Measurements from ENCODE around the gene NF1. TPM values are rescaled to one million over a fixed set of nuclear protein-coding genes. Genes with fewer than 3 reads are reported as not detected.
"Not testable (repeated sequence)": the region's sequence is repeated elsewhere in the genome, so short reads cannot be mapped to it uniquely, and the experiment has no call there.

The NF1 gene
- total and polyA plus RNA-seq, 3 donors from 2014 or later: 60.6 to 99.0 (median 97.6) TPM

GRCh38 chr17:31112001-31112661, 17.4 kb downstream of the NF1 start:
- Histone ChIP-seq H3K27ac (no peak overlapping the region), H3K4me1 (no peaks in the 10 kb centered on the region), H3K36me3 (ENCODE audit: low read depth, missing control alignments) (no peaks in the 10 kb centered on the region), H3K27me3 (no peaks in the 10 kb centered on the region), H3K4me3 (no peak overlapping the region), H3K9me3 (no peaks in the 10 kb centered on the region)
- intact Hi-C loops (cut with DNase I; ENCODE audit: low total_unique reads): no loop called here
- TF ChIP-seq CTCF (IDR thresholded peaks at IDR 0.05) (no peak), POLR2A (IDR thresholded peaks at IDR 0.05) (no peak)
- WGBS, 2 donors: 93 to 98% methylated on average over 1 of the region's 1 CpG
- DNase-seq: no peak

- H3K9me3 ChIP-seq; H3K4me3 ChIP-seq; H3K27me3 ChIP-seq; H3K4me1 ChIP-seq; H3K36me3 ChIP-seq (ENCODE audit: low read depth, missing control alignments); H3K27ac ChIP-seq; DNase-seq; intact Hi-C loops (cut with DNase I; ENCODE audit: low total_unique reads): not testable (repeated sequence)
- 78 to 81% methylated on average over 7 of the region's 7 CpGs for WGBS, 2 donors
Measured at GRCh38 chr17:31113368-31113767, 18.6 kb downstream of the NF1 start.

GRCh38 chr17:31113939-31114338, 19.2 kb downstream of the NF1 start:
- intact Hi-C loops (cut with DNase I; ENCODE audit: low total_unique reads): no loop called here
- H3K9me3 ChIP-seq: no peaks in the 10 kb centered on the region
- WGBS, 2 donors: 92 to 93% methylated on average over 4 of the region's 4 CpGs
- no peaks in the 10 kb centered on the region for H3K36me3 ChIP-seq (ENCODE audit: low read depth, missing control alignments)
- no peak overlapping the region for H3K4me3 ChIP-seq
- no peaks in the 10 kb centered on the region for H3K4me1 ChIP-seq
- H3K27me3 ChIP-seq: no peaks in the 10 kb centered on the region
- TF ChIP-seq POLR2A (IDR thresholded peaks at IDR 0.05) (no peak), CTCF (IDR thresholded peaks at IDR 0.05) (no peak)
- H3K27ac ChIP-seq: no peak overlapping the region
- DNase-seq: no peak

- Histone ChIP-seq H3K27me3 (no peaks in the 10 kb centered on the region), H3K4me1 (no peaks in the 10 kb centered on the region), H3K27ac (no peak overlapping the region), H3K4me3 (no peak overlapping the region), H3K36me3 (ENCODE audit: low read depth, missing control alignments) (no peaks in the 10 kb centered on the region), H3K9me3 (no peaks in the 10 kb centered on the region)
- TF ChIP-seq POLR2A (IDR thresholded peaks at IDR 0.05) (no peak), CTCF (IDR thresholded peaks at IDR 0.05) (no peak)
- intact Hi-C loops (cut with DNase I; ENCODE audit: low total_unique reads): no loop called here
- WGBS, 2 donors: 76 to 85% methylated on average over 3 of the region's 3 CpGs
- DNase-seq: no peak
Measured at GRCh38 chr17:31114956-31115555, 20.3 kb downstream of the NF1 start.

- Histone ChIP-seq H3K27ac (no peak overlapping the region), H3K27me3 (no peaks in the 10 kb centered on the region), H3K36me3 (ENCODE audit: low read depth, missing control alignments) (no peaks in the 10 kb centered on the region), H3K4me1 (no peaks in the 10 kb centered on the region), H3K9me3 (no peaks in the 10 kb centered on the region), H3K4me3 (no peak overlapping the region)
- TF ChIP-seq CTCF (IDR thresholded peaks at IDR 0.05): no peak
- no peak for TF ChIP-seq POLR2A (IDR thresholded peaks at IDR 0.05)
- WGBS, 2 donors: 85 to 88% methylated on average over 4 of the region's 4 CpGs
- intact Hi-C loops (cut with DNase I; ENCODE audit: low total_unique reads): no loop called here
- no peak for DNase-seq
Measured at GRCh38 chr17:31116167-31116566, 21.4 kb downstream of the NF1 start.

Data from testis (tissue), 3 donors.